Naive thymus-derived CD8-positive, alpha-beta T cell (primary cell): Measurements from ENCODE around the gene MOCS1. TPM values are rescaled to one million over a fixed set of nuclear protein-coding genes. Genes with fewer than 3 reads are reported as not detected.

Experiments
- ATAC-seq, 2 donors: fragments of 150-1000 bp; cut with Tn5 transposase in 1 of 2; sonication (Bioruptor Pico), chemical (Tn5 transposase) in 1 of 2; 1 replicate in 1 of 2; 2 replicates in 1 of 2; pipeline ENCODE4 v1.10.0; 2021; ENCODE audit warnings: mild to moderate bottlenecking in 2 of 2, moderate library complexity in 2 of 2
- POLR2A ChIA-PET: fragments of 350-600 bp; sonication (Branson Sonifier 250); formaldehyde crosslinking; loops from one replicate; lab custom pipeline; 2021; ENCODE audit warnings: antibody characterized with exemption; lab: Charles Lee
- DNase-seq, 10 donors: peaks; one replicate each; pipeline versions ENCODE4 v3.0.0 to v3.0.0-alpha.2; 2020 to 2022
- H3K27ac Mint-ChIP-seq, 10 donors: one replicate each; pipeline ENCODE4 v1.8.0; 2020 to 2022; ENCODE audit warnings: mild to moderate bottlenecking in 10 of 10, mixed read lengths in 10 of 10, moderate library complexity in 4 of 10, inconsistent platforms in 1 of 10
- H3K27me3 Mint-ChIP-seq, 5 donors: one replicate each; pipeline ENCODE4 v1.8.0; 2021 to 2022; ENCODE audit warnings: mixed read lengths in 5 of 5
- H3K36me3 Mint-ChIP-seq, 3 donors: one replicate each; pipeline ENCODE4 v1.8.0; 2020 to 2022; ENCODE audit warnings: mixed read lengths in 3 of 3, mild to moderate bottlenecking in 2 of 3, inconsistent platforms in 1 of 3
- H3K4me1 Mint-ChIP-seq, 4 donors: one replicate each; pipeline ENCODE4 v1.8.0; 2021 to 2022; ENCODE audit warnings: mixed read lengths in 4 of 4
- H3K4me3 Mint-ChIP-seq, 10 donors: one replicate each; pipeline ENCODE4 v1.8.0; 2020 to 2022; ENCODE audit warnings: mild to moderate bottlenecking in 10 of 10, mixed read lengths in 10 of 10, moderate library complexity in 6 of 10, inconsistent platforms in 1 of 10
- H3K9me3 Mint-ChIP-seq, 9 donors: one replicate each; pipeline ENCODE4 v1.8.0; 2020 to 2022; ENCODE audit warnings: mixed read lengths in 9 of 9, mild to moderate bottlenecking in 3 of 9, inconsistent platforms in 1 of 9, moderate library complexity in 1 of 9
- polyA plus RNA-seq, 3 donors: library from polyadenylated mRNA; unstranded; fragments of 300-500 nt; fragmentation: Illumina TruSeq; gene quantifications; one replicate each; pipeline ENCODE4 v1.2.3, GENCODE V29; 2021
- total RNA-seq, 8 experiments: library from RNA in 2 of 8; stranded (reverse) in 2 of 8; gene quantifications; one replicate each; pipeline ENCODE4 v1.2.3 and lab custom pipeline; 2021 to 2026

Gene MOCS1
- total and polyA plus RNA-seq, 5 experiments from 2014 or later: 0.92 to 3.4 (median 2.2) TPM

- ATAC-seq (no peak), DNase-seq (no peak)
- Mint-ChIP-seq H3K9me3 (peaks cover 0 to 2% (median 0%) of the 10 kb centered on the region in 9 donors), H3K4me3 (no peak overlapping the region), H3K27ac (no peak overlapping the region), H3K27me3 (peaks cover 8 to 46% (median 17%) of the 10 kb centered on the region in 5 donors), H3K36me3 (no peaks in the 10 kb centered on the region), H3K4me1 (no peaks in the 10 kb centered on the region)
- POLR2A ChIA-PET: no interaction called here
Observed at GRCh38 chr6:39964094-39964493, 29.8 kb upstream of the MOCS1 start.

GRCh38 chr6:39962831-39963230 lies 28.6 kb upstream of the MOCS1 start:
- no peak for DNase-seq
- no peak overlapping the region for H3K27ac Mint-ChIP-seq
- H3K4me3 Mint-ChIP-seq: no peak overlapping the region
- POLR2A ChIA-PET: no interaction called here
- H3K9me3 Mint-ChIP-seq: peaks cover 0 to 2% (median 0%) of the 10 kb centered on the region in 9 donors
- no peaks in the 10 kb centered on the region for H3K36me3 Mint-ChIP-seq
- peaks cover 8 to 47% (median 17%) of the 10 kb centered on the region in 5 donors for H3K27me3 Mint-ChIP-seq
- no peak for ATAC-seq
- H3K4me1 Mint-ChIP-seq: no peaks in the 10 kb centered on the region

GRCh38 chr6:39961178-39961577 lies 26.9 kb upstream of the MOCS1 start:
- no peaks in the 10 kb centered on the region for H3K4me1 Mint-ChIP-seq
- H3K27me3 Mint-ChIP-seq: peaks cover 11 to 47% (median 20%) of the 10 kb centered on the region in 5 donors
- no peaks in the 10 kb centered on the region for H3K36me3 Mint-ChIP-seq
- POLR2A ChIA-PET: no interaction called here
- H3K9me3 Mint-ChIP-seq: peaks cover 0 to 6% (median 0%) of the 10 kb centered on the region in 9 donors
- no peak overlapping the region for H3K4me3 Mint-ChIP-seq
- H3K27ac Mint-ChIP-seq: no peak overlapping the region
- ATAC-seq (no peak), DNase-seq (no peak)

- Mint-ChIP-seq H3K4me3 (no peak overlapping the region), H3K4me1 (no peaks in the 10 kb centered on the region), H3K27ac (no peak overlapping the region), H3K9me3 (peaks cover 0 to 6% (median 2%) of the 10 kb centered on the region in 9 donors), H3K36me3 (no peaks in the 10 kb centered on the region), H3K27me3 (peaks cover 9 to 38% (median 17%) of the 10 kb centered on the region in 5 donors)
- DNase-seq (no peak), ATAC-seq (no peak)
- POLR2A ChIA-PET: no interaction called here
Observed at GRCh38 chr6:39958947-39959346, 24.7 kb upstream of the MOCS1 start.

GRCh38 chr6:39956936-39957335 lies 22.7 kb upstream of the MOCS1 start:
- Mint-ChIP-seq H3K27me3 (peaks cover 6 to 18% (median 8%) of the 10 kb centered on the region in 5 donors), H3K36me3 (no peaks in the 10 kb centered on the region), H3K4me1 (no peaks in the 10 kb centered on the region), H3K27ac (no peak overlapping the region), H3K4me3 (no peak overlapping the region), H3K9me3 (peaks cover 0 to 6% (median 1%) of the 10 kb centered on the region in 9 donors)
- POLR2A ChIA-PET: no interaction called here
- ATAC-seq (no peak), DNase-seq (no peak)

DNA sequence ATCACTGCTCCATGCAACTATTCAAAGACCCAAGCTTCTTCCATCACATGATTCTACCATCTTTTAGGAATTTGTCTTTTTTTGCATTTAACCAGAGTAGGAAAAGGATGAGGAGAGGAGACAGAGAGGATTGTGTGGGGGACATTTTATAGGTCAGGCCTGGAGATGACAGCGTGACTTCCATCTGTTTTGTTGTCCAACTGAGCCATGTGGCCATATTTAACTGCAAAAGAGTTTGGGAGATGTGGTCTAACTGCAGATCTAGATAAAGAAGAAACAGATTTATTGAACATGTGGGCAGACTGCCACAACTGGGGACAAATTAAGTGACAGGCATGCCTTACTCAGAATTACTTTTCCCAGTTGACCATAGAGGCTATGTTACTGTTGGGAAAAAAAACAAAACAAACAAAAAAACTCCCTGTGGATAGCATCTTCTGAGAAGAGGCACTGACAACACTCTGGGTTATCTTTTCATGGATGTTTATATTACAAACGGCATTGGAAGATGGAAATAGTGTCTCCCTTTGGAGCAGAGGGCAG lies 18.9 kb upstream of the MOCS1 start:
- Mint-ChIP-seq H3K36me3 (no peaks in the 10 kb centered on the region), H3K9me3 (peaks cover 0 to 6% (median 1%) of the 10 kb centered on the region in 9 donors), H3K27ac (no peak overlapping the region), H3K27me3 (peaks cover 0 to 10% (median 6%) of the 10 kb centered on the region in 5 donors), H3K4me3 (no peak overlapping the region), H3K4me1 (no peaks in the 10 kb centered on the region)
- POLR2A ChIA-PET: no interaction called here
- DNase-seq: no peak
- no peak for ATAC-seq

DNA sequence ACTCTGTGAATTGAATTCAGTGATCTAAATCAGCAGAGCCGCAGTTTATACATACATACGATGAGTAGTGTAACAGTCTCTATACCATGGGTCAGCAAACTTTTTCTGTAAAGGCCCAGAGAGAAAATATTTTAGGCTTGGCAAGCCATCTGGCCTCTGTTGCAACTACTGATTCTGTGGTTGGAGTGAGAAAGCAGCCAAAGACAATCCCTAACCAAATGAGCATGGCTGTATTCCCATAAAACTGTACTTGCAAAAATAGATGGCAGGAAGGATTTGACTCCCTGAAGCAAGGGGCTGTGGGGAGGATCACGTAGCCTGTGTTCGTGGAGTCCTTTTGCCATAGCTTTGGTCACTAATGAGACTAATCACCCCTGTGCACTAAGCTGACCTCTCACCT lies 17.9 kb upstream of the MOCS1 start:
- POLR2A ChIA-PET: no interaction called here
- no peak overlapping the region for H3K4me3 Mint-ChIP-seq
- no peaks in the 10 kb centered on the region for H3K4me1 Mint-ChIP-seq
- DNase-seq (no peak), ATAC-seq (no peak)
- H3K27me3 Mint-ChIP-seq: peaks cover 0 to 5% (median 2%) of the 10 kb centered on the region in 5 donors
- peaks cover 0 to 4% (median 1%) of the 10 kb centered on the region in 9 donors for H3K9me3 Mint-ChIP-seq
- H3K36me3 Mint-ChIP-seq: no peaks in the 10 kb centered on the region
- no peak overlapping the region for H3K27ac Mint-ChIP-seq

DNA sequence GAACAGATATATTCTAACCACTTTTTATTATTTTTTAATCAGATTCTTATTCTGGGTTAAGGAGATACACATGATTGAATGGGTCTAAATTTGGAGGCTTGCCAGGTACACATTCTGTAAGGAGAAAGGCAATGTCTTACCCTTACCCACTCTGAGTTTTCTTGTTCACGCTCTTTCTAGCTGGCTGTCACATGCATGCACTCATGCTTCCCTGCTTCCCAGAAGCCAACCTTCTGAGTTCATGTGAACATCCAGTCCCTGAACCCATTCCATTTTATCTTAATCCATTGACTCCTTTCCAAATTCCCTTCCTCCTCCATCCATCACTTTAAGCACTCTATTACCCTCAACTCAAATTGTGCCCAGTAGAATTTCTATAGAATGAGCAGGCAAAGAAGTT lies 17.5 kb upstream of the MOCS1 start:
- POLR2A ChIA-PET: no interaction called here
- no peak overlapping the region for H3K4me3 Mint-ChIP-seq
- peaks cover 0 to 3% (median 0%) of the 10 kb centered on the region in 5 donors for H3K27me3 Mint-ChIP-seq
- H3K27ac Mint-ChIP-seq: no peak overlapping the region
- H3K4me1 Mint-ChIP-seq: no peaks in the 10 kb centered on the region
- DNase-seq (no peak), ATAC-seq (no peak)
- peaks cover 0 to 2% (median 0%) of the 10 kb centered on the region in 9 donors for H3K9me3 Mint-ChIP-seq
- no peaks in the 10 kb centered on the region for H3K36me3 Mint-ChIP-seq

GRCh38 chr6:39951191-39951590 lies 16.9 kb upstream of the MOCS1 start:
- Mint-ChIP-seq H3K4me1 (no peaks in the 10 kb centered on the region), H3K4me3 (no peak overlapping the region), H3K36me3 (no peaks in the 10 kb centered on the region), H3K27ac (no peak overlapping the region), H3K9me3 (peaks cover 0 to 2% (median 0%) of the 10 kb centered on the region in 9 donors), H3K27me3 (peaks cover 0 to 3% (median 0%) of the 10 kb centered on the region in 5 donors)
- ATAC-seq (no peak), DNase-seq (no peak)
- POLR2A ChIA-PET: no interaction called here

- Mint-ChIP-seq H3K36me3 (no peaks in the 10 kb centered on the region), H3K4me3 (no peak overlapping the region), H3K4me1 (no peaks in the 10 kb centered on the region), H3K27me3 (peaks cover 0 to 5% (median 0%) of the 10 kb centered on the region in 5 donors), H3K27ac (no peak overlapping the region), H3K9me3 (peaks cover 0 to under 1% (median 0%) of the 10 kb centered on the region in 9 donors)
- POLR2A ChIA-PET: no interaction called here
- no peak for DNase-seq
- no peak for ATAC-seq
Observed at GRCh38 chr6:39950125-39950720, 16.0 kb upstream of the MOCS1 start.

DNA sequence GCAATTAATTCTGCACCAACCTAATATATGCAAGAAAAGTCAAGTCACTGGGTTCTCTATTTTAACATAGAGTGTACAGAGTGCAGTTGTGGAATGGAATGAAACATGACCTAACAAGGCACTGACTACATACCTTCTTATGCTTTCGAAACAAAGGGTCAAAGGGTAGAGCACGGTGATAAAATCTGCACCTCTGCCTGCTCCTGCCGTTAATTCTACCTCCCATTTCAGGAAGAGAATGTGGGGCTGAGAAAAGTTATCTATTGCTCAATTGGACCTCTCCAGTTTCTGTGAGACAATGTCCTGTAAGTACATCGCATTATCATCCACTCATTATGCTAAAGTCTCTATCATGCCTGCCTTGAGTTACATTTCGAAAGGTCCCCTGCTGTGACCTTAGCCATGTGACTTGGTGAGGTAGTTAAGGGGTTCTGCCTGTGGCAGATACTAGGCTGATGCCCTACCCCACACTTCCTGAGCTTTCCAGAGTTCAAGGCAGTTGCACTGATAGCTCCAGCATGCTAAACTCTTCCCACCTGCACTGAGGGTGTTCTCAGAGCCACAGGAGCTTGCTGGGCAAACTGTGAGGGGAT lies 14.0 kb upstream of the MOCS1 start:
- Mint-ChIP-seq H3K9me3 (no peaks in the 10 kb centered on the region), H3K4me3 (no peak overlapping the region)
- ATAC-seq: no peak

GRCh38 chr6:39947611-39948068 lies 13.4 kb upstream of the MOCS1 start:
- no peak for DNase-seq

More for the DNA sequence above, 14.0 kb upstream of the MOCS1 start:
- Mint-ChIP-seq H3K27me3 (peaks cover 0 to 5% (median 0%) of the 10 kb centered on the region in 5 donors), H3K27ac (no peak overlapping the region), H3K36me3 (no peaks in the 10 kb centered on the region), H3K4me1 (no peaks in the 10 kb centered on the region)
- DNase-seq: no peak
- POLR2A ChIA-PET: no interaction called here

DNA sequence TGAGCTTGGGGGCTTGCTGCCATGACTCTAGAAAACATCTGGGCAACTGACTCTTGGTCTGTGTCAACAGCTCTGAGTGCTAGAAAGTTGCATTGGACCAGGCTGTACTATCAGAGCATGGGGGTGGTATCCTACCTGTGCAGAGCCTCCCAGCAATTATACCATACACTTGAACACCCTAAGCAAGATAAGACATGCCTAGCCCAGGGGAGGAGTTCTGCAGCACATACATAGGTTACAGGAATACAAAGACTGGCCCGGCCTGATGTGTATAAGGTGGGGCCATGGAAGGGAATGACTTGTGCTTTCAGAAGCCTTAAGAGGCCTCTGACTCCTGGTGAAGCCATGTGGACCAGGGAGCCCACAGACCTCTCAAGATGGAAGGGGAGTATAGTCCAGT lies 11.4 kb upstream of the MOCS1 start:
- H3K27me3 Mint-ChIP-seq: peaks cover 0 to 11% (median 0%) of the 10 kb centered on the region in 5 donors
- no peak overlapping the region for H3K27ac Mint-ChIP-seq
- POLR2A ChIA-PET: no interaction called here
- no peak overlapping the region for H3K4me3 Mint-ChIP-seq
- H3K36me3 Mint-ChIP-seq: no peaks in the 10 kb centered on the region
- no peak for ATAC-seq
- H3K9me3 Mint-ChIP-seq: no peaks in the 10 kb centered on the region
- H3K4me1 Mint-ChIP-seq: no peaks in the 10 kb centered on the region
- no peak for DNase-seq

More at GRCh38 chr6:39947611-39948068, 13.4 kb upstream of the MOCS1 start:
- no peaks in the 10 kb centered on the region for H3K4me1 Mint-ChIP-seq
- peaks cover 0 to 5% (median 0%) of the 10 kb centered on the region in 5 donors for H3K27me3 Mint-ChIP-seq
- H3K36me3 Mint-ChIP-seq: no peaks in the 10 kb centered on the region
- H3K27ac Mint-ChIP-seq: no peak overlapping the region
- no peak overlapping the region for H3K4me3 Mint-ChIP-seq
- ATAC-seq: no peak
- POLR2A ChIA-PET: no interaction called here
- H3K9me3 Mint-ChIP-seq: no peaks in the 10 kb centered on the region
